ENCODE results near the gene ERN1. TPM values are rescaled to one million over a fixed set of nuclear protein-coding genes. Genes with fewer than 3 reads are reported as not detected.
A peak's percentile ranks its signal among the peaks of the same experiment; 100 is the strongest.

The ERN1 gene
- polyA plus RNA-seq, 3 donors = 11.0 to 27.5 (median 13.7) TPM

DNA sequence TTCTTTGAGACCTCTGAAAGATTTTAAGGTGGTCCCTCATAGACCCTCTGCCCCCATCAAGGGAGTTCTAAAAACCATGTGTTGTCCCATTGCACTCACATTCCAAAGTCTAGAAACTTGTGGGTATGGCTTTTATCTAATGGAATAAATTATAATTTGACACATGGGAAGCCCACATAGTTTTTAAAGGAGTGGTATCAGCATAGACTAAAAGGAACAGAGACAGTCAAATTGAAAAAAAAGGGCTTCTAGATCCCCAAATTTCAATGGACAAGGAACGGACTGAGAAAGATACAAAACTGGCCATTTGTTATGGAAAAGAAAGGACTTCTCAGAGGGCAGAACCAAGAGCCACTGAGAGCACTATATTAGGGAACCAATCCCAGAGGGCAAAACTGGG is 60.8 kb downstream of the ERN1 start:
- Mint-ChIP-seq H3K9me3 (peaks cover 12 to 17% (median 15%) of the 10 kb centered on the region in 7 donors), H3K27ac (peak overlapping the region in 2 of 7 donors; percentile 21 to 44), H3K36me3 (peaks cover 79 to 85% of the 10 kb centered on the region in 2 donors), H3K27me3 (ENCODE audit: low read depth in 3 of 3) (peaks cover 0 to 4% (median 0%) of the 10 kb centered on the region in 3 donors), H3K4me3 (no peak overlapping the region), H3K4me1 (peaks cover 38% of the 10 kb centered on the region)
- Histone ChIP-seq H4K20me1 (ENCODE audit: insufficient read depth, low read length) (no peaks in the 10 kb centered on the region), H3K79me2 (ENCODE audit: insufficient read depth, low read length) (peaks cover 8% of the 10 kb centered on the region), H3K27ac (ENCODE audit: low read depth in 1 of 2, low read length in 2 of 2) (no peak overlapping the region), H3K4me1 (ENCODE audit: control insufficient read depth in 1 of 2, insufficient read depth in 2 of 2, low read length in 2 of 2) (peaks cover 18 to 34% of the 10 kb centered on the region in 2 donors), H3K36me3 (replicated peaks in 1 of 2; ENCODE audit: control insufficient read depth in 1 of 2, insufficient read depth in 2 of 2, low read length in 2 of 2) (peaks cover 73 to 86% of the 10 kb centered on the region in 2 donors), H3K9me3 (replicated peaks in 1 of 2; ENCODE audit: control insufficient read depth in 1 of 2, insufficient read depth in 1 of 2, low read length in 2 of 2) (peaks cover 7 to 16% of the 10 kb centered on the region in 2 donors), H2AFZ (ENCODE audit: insufficient read depth, low read depth, low read length, poor library complexity, severe bottlenecking) (no peak overlapping the region), H3K9ac (ENCODE audit: insufficient read depth, low read length, poor library complexity, severe bottlenecking) (no peak overlapping the region), H3K27me3 (ENCODE audit: control insufficient read depth in 2 of 2, insufficient read depth in 2 of 2, low read length in 2 of 2) (no peaks in the 10 kb centered on the region), H3K4me3 (replicated peaks in 1 of 3; ENCODE audit: low read depth in 2 of 3, low read length in 3 of 3) (no peak overlapping the region), H3K4me2 (replicated peaks; ENCODE audit: extremely low read depth, low read length, poor library complexity, severe bottlenecking) (no peak overlapping the region)
- TF ChIP-seq, protein P1, sequence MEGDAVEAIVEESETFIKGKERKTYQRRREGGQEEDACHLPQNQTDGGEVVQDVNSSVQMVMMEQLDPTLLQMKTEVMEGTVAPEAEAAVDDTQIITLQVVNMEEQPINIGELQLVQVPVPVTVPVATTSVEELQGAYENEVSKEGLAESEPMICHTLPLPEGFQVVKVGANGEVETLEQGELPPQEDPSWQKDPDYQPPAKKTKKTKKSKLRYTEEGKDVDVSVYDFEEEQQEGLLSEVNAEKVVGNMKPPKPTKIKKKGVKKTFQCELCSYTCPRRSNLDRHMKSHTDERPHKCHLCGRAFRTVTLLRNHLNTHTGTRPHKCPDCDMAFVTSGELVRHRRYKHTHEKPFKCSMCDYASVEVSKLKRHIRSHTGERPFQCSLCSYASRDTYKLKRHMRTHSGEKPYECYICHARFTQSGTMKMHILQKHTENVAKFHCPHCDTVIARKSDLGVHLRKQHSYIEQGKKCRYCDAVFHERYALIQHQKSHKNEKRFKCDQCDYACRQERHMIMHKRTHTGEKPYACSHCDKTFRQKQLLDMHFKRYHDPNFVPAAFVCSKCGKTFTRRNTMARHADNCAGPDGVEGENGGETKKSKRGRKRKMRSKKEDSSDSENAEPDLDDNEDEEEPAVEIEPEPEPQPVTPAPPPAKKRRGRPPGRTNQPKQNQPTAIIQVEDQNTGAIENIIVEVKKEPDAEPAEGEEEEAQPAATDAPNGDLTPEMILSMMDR (IDR thresholded peaks at IDR 0.05) = no peak
- DNase-seq = no peak
- WGBS (ENCODE audit: insufficient coverage) = no CpG with 5 or more reads among the region's 1 CpG
- intact Hi-C loops (cut with micrococcal nuclease) = no loop called here

DNA sequence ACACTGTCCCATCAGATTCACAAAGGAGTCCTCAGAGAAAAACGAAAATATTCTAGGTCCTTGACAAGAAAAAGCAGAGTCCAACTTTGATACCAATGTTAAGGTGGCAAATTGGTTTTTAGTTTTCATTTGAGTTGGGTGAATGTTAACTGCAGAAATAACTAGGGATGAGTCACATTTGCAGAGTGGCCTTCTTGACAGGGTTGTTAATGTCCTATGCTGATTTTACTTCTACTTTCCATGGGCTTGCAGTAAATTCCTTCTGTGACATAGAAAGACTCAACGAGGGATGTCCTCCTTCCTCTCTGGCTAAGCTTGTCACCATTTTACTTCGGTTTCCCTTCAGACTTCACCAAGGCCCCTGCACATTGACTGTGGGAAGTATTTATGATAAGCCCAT is 62.3 kb downstream of the ERN1 start:
- H3K4me2 ChIP-seq (replicated peaks; ENCODE audit: extremely low read depth, low read length, poor library complexity, severe bottlenecking) = no peak overlapping the region
- Mint-ChIP-seq H3K27ac (peak overlapping the region in 6 of 7 donors; percentile 24 to 84 (median 61)), H3K36me3 (peaks cover 90 to 95% of the 10 kb centered on the region in 2 donors), H3K27me3 (ENCODE audit: low read depth in 3 of 3) (peaks cover 0 to 4% (median 0%) of the 10 kb centered on the region in 3 donors), H3K4me1 (peaks cover 43% of the 10 kb centered on the region), H3K4me3 (no peak overlapping the region), H3K9me3 (peaks cover 12 to 17% (median 15%) of the 10 kb centered on the region in 7 donors)
- peaks cover 73 to 87% of the 10 kb centered on the region in 2 donors for H3K36me3 ChIP-seq (replicated peaks in 1 of 2; ENCODE audit: control insufficient read depth in 1 of 2, insufficient read depth in 2 of 2, low read length in 2 of 2)
- H4K20me1 ChIP-seq (ENCODE audit: insufficient read depth, low read length) = no peaks in the 10 kb centered on the region
- H3K4me3 ChIP-seq (replicated peaks in 1 of 3; ENCODE audit: low read depth in 2 of 3, low read length in 3 of 3) = no peak overlapping the region
- peaks cover 7 to 16% of the 10 kb centered on the region in 2 donors for H3K9me3 ChIP-seq (replicated peaks in 1 of 2; ENCODE audit: control insufficient read depth in 1 of 2, insufficient read depth in 1 of 2, low read length in 2 of 2)
- WGBS (ENCODE audit: insufficient coverage) = 100% methylated on average over 1 of the region's 3 CpGs
- no peaks in the 10 kb centered on the region for H3K27me3 ChIP-seq (ENCODE audit: control insufficient read depth in 2 of 2, insufficient read depth in 2 of 2, low read length in 2 of 2)
- peaks cover 4% of the 10 kb centered on the region for H3K79me2 ChIP-seq (ENCODE audit: insufficient read depth, low read length)
- H3K9ac ChIP-seq (ENCODE audit: insufficient read depth, low read length, poor library complexity, severe bottlenecking) = no peak overlapping the region
- peak overlapping the region in 1 of 2 donors; percentile 59 for H3K27ac ChIP-seq (ENCODE audit: low read depth in 1 of 2, low read length in 2 of 2)
- H3K4me1 ChIP-seq (ENCODE audit: control insufficient read depth in 1 of 2, insufficient read depth in 2 of 2, low read length in 2 of 2) = peaks cover 19 to 36% of the 10 kb centered on the region in 2 donors
- intact Hi-C loops (cut with micrococcal nuclease) = no loop called here
- H2AFZ ChIP-seq (ENCODE audit: insufficient read depth, low read depth, low read length, poor library complexity, severe bottlenecking) = no peak overlapping the region
- DNase-seq = peak in 1 of 3 donors; percentile 46
- TF ChIP-seq, protein P1 (IDR thresholded peaks at IDR 0.05) = no peak
